ENCODE data around the gene MCM6. TPM values are rescaled to one million over a fixed set of nuclear protein-coding genes. Genes with fewer than 3 reads are reported as not detected.

The MCM6 gene
- total RNA-seq = 190 and 191 TPM in 2 replicates

GRCh38 chr2:135876066-135876711 is at the start of gene MCM6:
MCM6 (minus strand) TSS chr2:135876443; CDS start chr2:135876365, 78 bp downstream.
- peaks cover 37% of the 10 kb centered on the region for H3K4me1 Mint-ChIP-seq (ENCODE audit: low read depth)

GRCh38 chr2:135925571-135925970 is 49.3 kb upstream of the MCM6 start:
- H3K4me3 Mint-ChIP-seq (ENCODE audit: low read depth) = no peak overlapping the region
- intact Hi-C loops (cut with micrococcal nuclease) = no loop called here
- no peaks in the 10 kb centered on the region for H3K9me3 Mint-ChIP-seq
- DNase-seq (ENCODE audit: low spot score) = no peak
- H3K27me3 Mint-ChIP-seq (ENCODE audit: low read depth) = no peaks in the 10 kb centered on the region
- no peak overlapping the region for H3K27ac Mint-ChIP-seq
- peaks cover 59% of the 10 kb centered on the region for H3K36me3 Mint-ChIP-seq (ENCODE audit: low read depth)
- H3K4me1 Mint-ChIP-seq (ENCODE audit: low read depth) = peaks cover 27% of the 10 kb centered on the region

More at GRCh38 chr2:135876066-135876711, at the start of gene MCM6:
- peak; percentile 98 for DNase-seq (ENCODE audit: low spot score)
- peak within 1 kb of the TSS; percentile 95 for H3K4me3 Mint-ChIP-seq (ENCODE audit: low read depth)
- intact Hi-C loops (cut with micrococcal nuclease) = loop anchor here (1.0 to 10.0 kb wide), 8 partner anchors 109 to 958 kb away; partner anchors contain the start of genes CCNT2, CXCR4, DARS1 and RAB3GAP1
- peak within 1 kb of the TSS; percentile 92 for H3K27ac Mint-ChIP-seq
- H3K36me3 Mint-ChIP-seq (ENCODE audit: low read depth) = peaks cover 44% of the 10 kb centered on the region
- H3K9me3 Mint-ChIP-seq = no peaks in the 10 kb centered on the region
- H3K27me3 Mint-ChIP-seq (ENCODE audit: low read depth) = no peaks in the 10 kb centered on the region

- Mint-ChIP-seq H3K27ac (no peak overlapping the region), H3K9me3 (no peaks in the 10 kb centered on the region), H3K4me1 (ENCODE audit: low read depth) (peaks cover 12% of the 10 kb centered on the region), H3K36me3 (ENCODE audit: low read depth) (peaks cover 41% of the 10 kb centered on the region), H3K27me3 (ENCODE audit: low read depth) (no peaks in the 10 kb centered on the region), H3K4me3 (ENCODE audit: low read depth) (no peak overlapping the region)
- no peak for DNase-seq (ENCODE audit: low spot score)
- intact Hi-C loops (cut with micrococcal nuclease) = loop anchor here (1.0 to 5.0 kb wide), 7 partner anchors 46 to 468 kb away; no protein-coding TSS in a partner anchor
Measured at GRCh38 chr2:135916207-135916606, 40.0 kb upstream of the MCM6 start.

GRCh38 chr2:135914485-135914884 is 38.2 kb upstream of the MCM6 start:
- no peak overlapping the region for H3K4me3 Mint-ChIP-seq (ENCODE audit: low read depth)
- intact Hi-C loops (cut with micrococcal nuclease) = no loop called here
- H3K27ac Mint-ChIP-seq = no peak overlapping the region
- H3K4me1 Mint-ChIP-seq (ENCODE audit: low read depth) = peaks cover 16% of the 10 kb centered on the region
- no peaks in the 10 kb centered on the region for H3K27me3 Mint-ChIP-seq (ENCODE audit: low read depth)
- no peak for DNase-seq (ENCODE audit: low spot score)
- H3K36me3 Mint-ChIP-seq (ENCODE audit: low read depth) = peaks cover 45% of the 10 kb centered on the region
- H3K9me3 Mint-ChIP-seq = no peaks in the 10 kb centered on the region

- intact Hi-C loops (cut with micrococcal nuclease) = loop anchor here (1.0 kb wide), 4 partner anchors 204 to 509 kb away; partner anchors contain the start of gene CXCR4
- Mint-ChIP-seq H3K4me1 (ENCODE audit: low read depth) (peaks cover 14% of the 10 kb centered on the region), H3K27me3 (ENCODE audit: low read depth) (no peaks in the 10 kb centered on the region), H3K9me3 (no peaks in the 10 kb centered on the region), H3K27ac (peak overlapping the region; percentile 76), H3K4me3 (ENCODE audit: low read depth) (no peak overlapping the region), H3K36me3 (ENCODE audit: low read depth) (peaks cover 46% of the 10 kb centered on the region)
- no peak for DNase-seq (ENCODE audit: low spot score)
Measured at GRCh38 chr2:135913727-135914365, 37.6 kb upstream of the MCM6 start.

GRCh38 chr2:135909976-135910375 is 33.7 kb upstream of the MCM6 start:
- no peaks in the 10 kb centered on the region for H3K27me3 Mint-ChIP-seq (ENCODE audit: low read depth)
- intact Hi-C loops (cut with micrococcal nuclease) = no loop called here
- peak overlapping the region; percentile 39 for H3K27ac Mint-ChIP-seq
- no peak for DNase-seq (ENCODE audit: low spot score)
- H3K36me3 Mint-ChIP-seq (ENCODE audit: low read depth) = peaks cover 73% of the 10 kb centered on the region
- H3K4me3 Mint-ChIP-seq (ENCODE audit: low read depth) = no peak overlapping the region
- no peaks in the 10 kb centered on the region for H3K9me3 Mint-ChIP-seq
- H3K4me1 Mint-ChIP-seq (ENCODE audit: low read depth) = peaks cover 8% of the 10 kb centered on the region

GRCh38 chr2:135905679-135906078 is 29.4 kb upstream of the MCM6 start:
- H3K36me3 Mint-ChIP-seq (ENCODE audit: low read depth) = peaks cover 75% of the 10 kb centered on the region
- no peak for DNase-seq (ENCODE audit: low spot score)
- peaks cover 5% of the 10 kb centered on the region for H3K4me1 Mint-ChIP-seq (ENCODE audit: low read depth)
- H3K9me3 Mint-ChIP-seq = no peaks in the 10 kb centered on the region
- intact Hi-C loops (cut with micrococcal nuclease) = no loop called here
- H3K27me3 Mint-ChIP-seq (ENCODE audit: low read depth) = no peaks in the 10 kb centered on the region
- H3K27ac Mint-ChIP-seq = no peak overlapping the region
- no peak overlapping the region for H3K4me3 Mint-ChIP-seq (ENCODE audit: low read depth)

GRCh38 chr2:135904341-135904989 is 28.2 kb upstream of the MCM6 start:
- H3K4me1 Mint-ChIP-seq (ENCODE audit: low read depth) = no peaks in the 10 kb centered on the region
- no peaks in the 10 kb centered on the region for H3K9me3 Mint-ChIP-seq
- intact Hi-C loops (cut with micrococcal nuclease) = no loop called here
- H3K4me3 Mint-ChIP-seq (ENCODE audit: low read depth) = no peak overlapping the region
- DNase-seq (ENCODE audit: low spot score) = no peak
- peaks cover 64% of the 10 kb centered on the region for H3K36me3 Mint-ChIP-seq (ENCODE audit: low read depth)
- H3K27me3 Mint-ChIP-seq (ENCODE audit: low read depth) = no peaks in the 10 kb centered on the region
- no peak overlapping the region for H3K27ac Mint-ChIP-seq

- Mint-ChIP-seq H3K4me1 (ENCODE audit: low read depth) (no peaks in the 10 kb centered on the region), H3K4me3 (ENCODE audit: low read depth) (no peak overlapping the region), H3K27me3 (ENCODE audit: low read depth) (no peaks in the 10 kb centered on the region), H3K27ac (no peak overlapping the region), H3K36me3 (ENCODE audit: low read depth) (peaks cover 62% of the 10 kb centered on the region), H3K9me3 (no peaks in the 10 kb centered on the region)
- no peak for DNase-seq (ENCODE audit: low spot score)
- intact Hi-C loops (cut with micrococcal nuclease) = no loop called here
Measured at GRCh38 chr2:135903650-135904049, 27.4 kb upstream of the MCM6 start.

- H3K27ac Mint-ChIP-seq = no peak overlapping the region
Measured at GRCh38 chr2:135899567-135899966, 23.3 kb upstream of the MCM6 start.

GRCh38 chr2:135898234-135898786 is 22.1 kb upstream of the MCM6 start:
- Mint-ChIP-seq H3K27ac (no peak overlapping the region), H3K4me3 (ENCODE audit: low read depth) (no peak overlapping the region), H3K9me3 (no peaks in the 10 kb centered on the region), H3K27me3 (ENCODE audit: low read depth) (no peaks in the 10 kb centered on the region), H3K36me3 (ENCODE audit: low read depth) (peaks cover 24% of the 10 kb centered on the region), H3K4me1 (ENCODE audit: low read depth) (no peaks in the 10 kb centered on the region)
- intact Hi-C loops (cut with micrococcal nuclease) = no loop called here
- DNase-seq (ENCODE audit: low spot score) = no peak

More at GRCh38 chr2:135899567-135899966, 23.3 kb upstream of the MCM6 start:
- no peak for DNase-seq (ENCODE audit: low spot score)
- Mint-ChIP-seq H3K4me3 (ENCODE audit: low read depth) (no peak overlapping the region), H3K4me1 (ENCODE audit: low read depth) (no peaks in the 10 kb centered on the region), H3K27me3 (ENCODE audit: low read depth) (no peaks in the 10 kb centered on the region), H3K36me3 (ENCODE audit: low read depth) (peaks cover 35% of the 10 kb centered on the region), H3K9me3 (no peaks in the 10 kb centered on the region)
- intact Hi-C loops (cut with micrococcal nuclease) = no loop called here

GRCh38 chr2:135894930-135895329 is 18.7 kb upstream of the MCM6 start:
- intact Hi-C loops (cut with micrococcal nuclease) = no loop called here
- peaks cover 12% of the 10 kb centered on the region for H3K36me3 Mint-ChIP-seq (ENCODE audit: low read depth)
- H3K4me3 Mint-ChIP-seq (ENCODE audit: low read depth) = no peak overlapping the region
- H3K27me3 Mint-ChIP-seq (ENCODE audit: low read depth) = no peaks in the 10 kb centered on the region
- H3K27ac Mint-ChIP-seq = no peak overlapping the region
- H3K9me3 Mint-ChIP-seq = no peaks in the 10 kb centered on the region
- DNase-seq (ENCODE audit: low spot score) = no peak
- no peaks in the 10 kb centered on the region for H3K4me1 Mint-ChIP-seq (ENCODE audit: low read depth)

All from activated T-helper 2 cell treated with anti-CD3 and anti-CD28 coated beads, Interferon-gamma antibody, Interleukin-2, Interleukin-4, amounts not matched to agents 10 μg/mL and 5 μg/mL and 100 μg/mL, durations not matched to agents 14 hours and 24 hours and 36 hours (primary cell).